OCI-LY7 (cell line): ENCODE results near the gene VWA7. TPM values are rescaled to one million over a fixed set of nuclear protein-coding genes. Genes with fewer than 3 reads are reported as not detected.

ENCODE experiments used
- BruUV-seq: library from RNA; stranded (reverse); fragments of 400-500 nt; replicated peaks from 2 replicates; lab custom pipeline; 2021; lab: Mats Ljungman, UMichigan
- CTCF ChIA-PET: fragments of 300-600 bp; sonication (Branson Sonifier 250); formaldehyde crosslinking; loops from one replicate; lab custom pipeline; 2022; ENCODE audit warnings: antibody characterized with exemption; ENCODE audit not compliant: unreplicated experiment; lab: Charles Lee
- POLR2A ChIA-PET: fragments of 300-600 bp; sonication (Branson Sonifier 250); formaldehyde crosslinking; loops from one replicate; lab custom pipeline; 2022; ENCODE audit warnings: antibody characterized with exemption; lab: Charles Lee
- DNase-seq: peaks from one replicate; pipeline ENCODE4 v3.0.0-alpha.2; 2015; ENCODE audit warnings: low spot score
- H2AFZ ChIP-seq: fragments of 200-600 bp; sonication (generic), shearing (Covaris generic); 2 replicates; pipeline ENCODE4 v1.6.1; 2014; ENCODE audit warnings: mild to moderate bottlenecking, antibody characterized with exemption, low read length, moderate library complexity
- H3K27ac ChIP-seq: fragments of 200-600 bp; sonication (generic); 2 replicates; pipeline ENCODE4 v1.5.1; 2014; ENCODE audit warnings: mixed run types, low read depth, mild to moderate bottlenecking, moderate library complexity, low read length, inconsistent platforms; ENCODE audit not compliant: poor library complexity, severe bottlenecking
- H3K36me3 ChIP-seq: fragments of 200-600 bp; sonication (generic); 2 replicates; pipeline ENCODE4 v1.6.1; 2014; ENCODE audit warnings: mild to moderate bottlenecking, antibody characterized with exemption, low read length, moderate library complexity, mixed read lengths; ENCODE audit not compliant: insufficient read depth
- H3K4me1 ChIP-seq: fragments of 200-600 bp; sonication (generic); 2 replicates; pipeline ENCODE4 v1.5.1; 2014; ENCODE audit warnings: mild to moderate bottlenecking, low read length; ENCODE audit not compliant: insufficient read depth, poor library complexity, severe bottlenecking
- H3K4me2 ChIP-seq: fragments of 200-600 bp; sonication (generic); 2 replicates; pipeline ENCODE4 v1.6.1; 2014; ENCODE audit warnings: mild to moderate bottlenecking, low read length
- H3K4me3 ChIP-seq: fragments of 200-600 bp; sonication (generic); 2 replicates; pipeline ENCODE4 v1.5.1; 2014; ENCODE audit warnings: mild to moderate bottlenecking, low read depth, low read length; ENCODE audit not compliant: poor library complexity, severe bottlenecking
- H3K79me2 ChIP-seq: fragments of 200-600 bp; sonication (generic); 2 replicates; pipeline ENCODE4 v1.6.1; 2016; ENCODE audit warnings: low read depth, mild to moderate bottlenecking, low read length, moderate library complexity, mixed read lengths; ENCODE audit not compliant: insufficient read depth
- H3K9me2 ChIP-seq: fragments of 200-600 bp; sonication (generic); 2 replicates; pipeline ENCODE4 v1.6.1; 2016; ENCODE audit warnings: mild to moderate bottlenecking, low read length, mixed read lengths; ENCODE audit not compliant: insufficient read depth
- H3K9me3 ChIP-seq: fragments of 200-600 bp; sonication (generic); 2 replicates; pipeline ENCODE4 v1.6.1; 2014; ENCODE audit warnings: mild to moderate bottlenecking, mixed run types, low read length, mixed read lengths
- H4K20me1 ChIP-seq: fragments of 200-600 bp; sonication (generic); 2 replicates; pipeline ENCODE4 v1.6.1; 2014; ENCODE audit warnings: mild to moderate bottlenecking, antibody characterized with exemption, low read length, moderate library complexity, mixed read lengths; ENCODE audit not compliant: insufficient read depth
- EZH2phosphoT487 ChIP-seq: fragments of 200-600 bp; sonication (generic); IDR thresholded peaks from 2 replicates; pipeline ENCODE4 v1.6.1; 2018; ENCODE audit warnings: low read depth, borderline replicate concordance, mild to moderate bottlenecking, mixed run types, antibody characterized with exemption, low read length, moderate library complexity, mixed read lengths
- intact Hi-C: fragments of 100-400 bp; cut with micrococcal nuclease; formaldehyde crosslinking; loops from one replicate; pipeline ENCODE4 v1.10.0; 2022; ENCODE audit not compliant: unreplicated experiment
- total RNA-seq, 2 experiments: library from RNA; depleted of rRNA in 1 of 2; stranded (reverse); fragments of >200 nt in 1 of 2; shearing (Covaris generic) in 1 of 2; gene quantifications; 2 replicates each; pipeline ENCODE4 v1.2.3, GENCODE V29; 2014 to 2022
- TF ChIP-seq, protein P1 (sequence below): fragments of 200-600 bp; sonication (generic); conservative IDR thresholded peaks from 2 replicates; pipeline ENCODE4 v1.5.1; 2014; ENCODE audit warnings: mild to moderate bottlenecking, antibody characterized with exemption, low read length, moderate library complexity, mixed read lengths

VWA7 gene
- total RNA-seq, 2 experiments from 2014 or later = 2.2 to 6.5 TPM

- Histone ChIP-seq H3K4me1 (no peaks in the 10 kb centered on the region), H3K79me2 (no peaks in the 10 kb centered on the region), H3K9me3 (no peaks in the 10 kb centered on the region), H3K4me3 (no peak overlapping the region), H3K36me3 (peaks cover 40% of the 10 kb centered on the region), H3K27ac (no peak overlapping the region), H3K9me2 (no peaks in the 10 kb centered on the region), H4K20me1 (no peaks in the 10 kb centered on the region), H2AFZ (no peak overlapping the region), H3K4me2 (no peak overlapping the region)
- no peak for DNase-seq
- ChIA-PET POLR2A (interaction anchor here (0.7 to 1.3 kb wide), 3 partner anchors 8 to 11 kb away, joined by 3 to 4 read pairs (median 4); partner anchors contain the start of gene MSH5), CTCF (no interaction called here)
- intact Hi-C loops = no loop called here
- TSS peak; percentile 34 for BruUV-seq
- TF ChIP-seq, protein P1, sequence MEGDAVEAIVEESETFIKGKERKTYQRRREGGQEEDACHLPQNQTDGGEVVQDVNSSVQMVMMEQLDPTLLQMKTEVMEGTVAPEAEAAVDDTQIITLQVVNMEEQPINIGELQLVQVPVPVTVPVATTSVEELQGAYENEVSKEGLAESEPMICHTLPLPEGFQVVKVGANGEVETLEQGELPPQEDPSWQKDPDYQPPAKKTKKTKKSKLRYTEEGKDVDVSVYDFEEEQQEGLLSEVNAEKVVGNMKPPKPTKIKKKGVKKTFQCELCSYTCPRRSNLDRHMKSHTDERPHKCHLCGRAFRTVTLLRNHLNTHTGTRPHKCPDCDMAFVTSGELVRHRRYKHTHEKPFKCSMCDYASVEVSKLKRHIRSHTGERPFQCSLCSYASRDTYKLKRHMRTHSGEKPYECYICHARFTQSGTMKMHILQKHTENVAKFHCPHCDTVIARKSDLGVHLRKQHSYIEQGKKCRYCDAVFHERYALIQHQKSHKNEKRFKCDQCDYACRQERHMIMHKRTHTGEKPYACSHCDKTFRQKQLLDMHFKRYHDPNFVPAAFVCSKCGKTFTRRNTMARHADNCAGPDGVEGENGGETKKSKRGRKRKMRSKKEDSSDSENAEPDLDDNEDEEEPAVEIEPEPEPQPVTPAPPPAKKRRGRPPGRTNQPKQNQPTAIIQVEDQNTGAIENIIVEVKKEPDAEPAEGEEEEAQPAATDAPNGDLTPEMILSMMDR = no peak
- no peak for TF ChIP-seq EZH2phosphoT487
These were observed 27.7 kb downstream of the VWA7 start for GRCh38 chr6:31749301-31750036.

GRCh38 chr6:31744422-31744821 is 32.7 kb downstream of the VWA7 start:
- Histone ChIP-seq H2AFZ (no peak overlapping the region), H3K27ac (no peak overlapping the region)
- CTCF ChIA-PET = no interaction called here

More at GRCh38 chr6:31744422-31744821, 32.7 kb downstream of the VWA7 start:
- Histone ChIP-seq H4K20me1 (no peaks in the 10 kb centered on the region), H3K4me3 (no peak overlapping the region), H3K9me3 (no peaks in the 10 kb centered on the region), H3K4me1 (peaks cover 19% of the 10 kb centered on the region), H3K9me2 (no peaks in the 10 kb centered on the region), H3K36me3 (peaks cover 67% of the 10 kb centered on the region), H3K79me2 (peaks cover 13% of the 10 kb centered on the region; the same call in 1 of the 2 replicates), H3K4me2 (no peak overlapping the region)
- intact Hi-C loops = loop anchor here (5.0 kb wide), 1 partner anchor 43 kb away; no protein-coding TSS in a partner anchor
- no TSS peak for BruUV-seq
- POLR2A ChIA-PET = no interaction called here
- DNase-seq = no peak
- TF ChIP-seq, protein P1 = no peak
- TF ChIP-seq EZH2phosphoT487 = no peak
